NCI-H2107 treated with DMSO at 0.1 percent for 48 hours (cell line): Measurements from ENCODE around the gene MINK1.
"Not testable (repeated sequence)": the region's sequence is repeated elsewhere in the genome, so short reads cannot be mapped to it uniquely, and the experiment has no call there.

Experiments
- DNase-seq: peaks from one replicate; lab custom pipeline; 2025; ENCODE audit not compliant: unreplicated experiment; lab: John Stamatoyannopoulos, UW

Gene MINK1

DNA sequence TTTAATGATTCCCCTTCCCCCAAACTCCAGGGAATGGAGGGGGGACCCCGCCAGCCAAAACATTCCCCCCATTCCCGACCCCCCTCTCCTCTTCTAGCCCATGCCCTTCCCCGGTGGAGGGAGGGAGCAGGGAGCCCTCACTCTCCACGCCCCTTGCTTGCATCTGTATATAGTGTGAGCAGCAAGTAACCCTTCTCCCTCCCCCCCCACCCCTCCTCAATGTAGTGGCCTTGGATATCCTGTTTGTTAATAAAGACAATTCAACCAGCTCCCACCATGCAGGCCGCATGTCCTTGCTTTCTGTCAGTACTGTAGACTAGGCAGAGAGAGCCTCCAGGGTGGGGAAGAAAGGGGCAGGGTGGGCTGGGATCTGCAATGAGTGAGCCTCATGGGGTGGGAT is 64.6 kb downstream of the MINK1 start:
- no peak for DNase-seq

DNA sequence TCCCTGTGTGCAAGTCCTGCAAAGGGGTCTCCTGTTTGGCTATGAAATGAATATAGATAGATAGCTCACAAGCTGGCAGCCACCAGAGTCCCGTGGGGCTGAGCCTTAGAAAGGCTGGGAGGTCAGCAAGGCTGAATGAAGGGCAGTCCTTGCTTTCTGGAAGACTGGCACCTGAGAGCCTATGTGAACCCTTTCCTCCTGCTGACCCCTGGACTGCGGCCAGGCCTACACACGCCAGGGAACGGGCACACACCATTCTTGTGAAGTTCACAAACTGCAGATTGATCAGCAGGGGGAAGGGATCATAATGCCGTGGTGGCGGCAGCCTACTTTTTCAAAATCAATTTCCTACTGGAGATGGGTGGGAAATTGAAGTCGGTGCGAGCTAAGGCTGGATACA is 65.2 kb downstream of the MINK1 start:
- DNase-seq: no peak

DNA sequence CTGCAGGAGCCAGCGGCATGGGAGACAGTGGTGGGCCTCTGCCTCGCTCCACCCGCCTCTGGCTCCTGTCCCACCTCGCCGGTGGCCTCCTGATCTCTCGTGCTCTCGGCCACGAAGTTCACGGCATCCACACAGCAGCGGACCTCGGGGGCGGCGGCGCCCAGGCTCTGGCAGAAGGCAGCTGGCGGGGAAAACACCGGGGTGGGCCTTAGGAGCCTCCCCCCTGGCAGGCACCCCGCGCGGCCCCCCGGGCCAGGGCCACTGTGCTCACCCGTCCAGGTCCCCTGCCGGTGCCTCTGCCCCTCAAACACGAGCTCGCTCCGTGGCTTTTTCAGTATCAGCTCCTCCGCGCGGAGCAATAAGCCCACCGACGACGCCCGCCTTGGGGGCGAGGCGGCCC is 65.8 kb downstream of the MINK1 start:
- DNase-seq: no peak

DNA sequence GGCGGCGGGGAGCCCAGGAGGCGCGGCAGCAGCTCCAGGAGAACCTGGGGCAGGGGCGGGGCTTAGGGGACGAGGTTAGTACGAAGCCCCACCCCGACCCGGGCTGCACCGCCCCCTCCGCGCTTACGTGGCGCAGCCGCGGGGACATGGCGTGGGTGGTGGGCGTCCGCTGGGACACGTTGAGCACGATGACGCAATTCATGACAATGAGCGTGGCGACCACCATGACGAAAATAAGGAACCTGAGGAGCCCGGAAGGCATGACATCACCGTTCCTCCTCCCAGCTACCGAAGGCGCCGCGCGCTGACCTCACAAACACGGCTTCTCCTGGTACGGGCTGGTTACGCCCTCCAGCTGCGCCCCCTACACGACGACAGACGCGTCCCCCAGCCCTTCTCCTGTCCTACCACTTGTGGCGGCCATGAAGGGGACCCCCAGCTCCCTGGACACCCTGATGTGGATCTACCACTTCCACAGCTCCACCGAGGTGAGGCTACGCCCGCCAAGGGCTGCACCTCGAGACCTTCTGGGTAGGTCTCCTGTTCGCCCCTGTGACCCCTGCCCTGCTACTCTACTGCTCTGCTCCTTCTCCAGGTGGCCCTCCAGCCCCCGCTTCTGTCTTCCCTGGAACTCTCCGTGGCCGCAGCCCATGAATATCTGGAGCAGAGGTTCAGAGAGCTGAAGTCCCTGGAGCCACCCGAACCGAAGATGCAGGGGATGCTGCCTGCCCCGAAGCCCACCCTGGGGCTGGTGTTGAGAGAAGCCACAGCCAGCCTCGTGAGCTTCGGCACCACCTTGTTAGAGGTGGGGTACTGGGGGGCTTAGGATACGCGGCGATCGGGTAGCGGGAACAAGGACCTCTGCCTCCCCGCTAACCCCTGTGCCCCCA is 66.4 kb downstream of the MINK1 start, which contains the start of gene C17orf107:
Gene C17orf107, plus strand, starts transcription at position 196 of the 890 bp plus-strand sequence. Its CDS starts 227 bp downstream, at position 423.
- DNase-seq: no peak

DNA sequence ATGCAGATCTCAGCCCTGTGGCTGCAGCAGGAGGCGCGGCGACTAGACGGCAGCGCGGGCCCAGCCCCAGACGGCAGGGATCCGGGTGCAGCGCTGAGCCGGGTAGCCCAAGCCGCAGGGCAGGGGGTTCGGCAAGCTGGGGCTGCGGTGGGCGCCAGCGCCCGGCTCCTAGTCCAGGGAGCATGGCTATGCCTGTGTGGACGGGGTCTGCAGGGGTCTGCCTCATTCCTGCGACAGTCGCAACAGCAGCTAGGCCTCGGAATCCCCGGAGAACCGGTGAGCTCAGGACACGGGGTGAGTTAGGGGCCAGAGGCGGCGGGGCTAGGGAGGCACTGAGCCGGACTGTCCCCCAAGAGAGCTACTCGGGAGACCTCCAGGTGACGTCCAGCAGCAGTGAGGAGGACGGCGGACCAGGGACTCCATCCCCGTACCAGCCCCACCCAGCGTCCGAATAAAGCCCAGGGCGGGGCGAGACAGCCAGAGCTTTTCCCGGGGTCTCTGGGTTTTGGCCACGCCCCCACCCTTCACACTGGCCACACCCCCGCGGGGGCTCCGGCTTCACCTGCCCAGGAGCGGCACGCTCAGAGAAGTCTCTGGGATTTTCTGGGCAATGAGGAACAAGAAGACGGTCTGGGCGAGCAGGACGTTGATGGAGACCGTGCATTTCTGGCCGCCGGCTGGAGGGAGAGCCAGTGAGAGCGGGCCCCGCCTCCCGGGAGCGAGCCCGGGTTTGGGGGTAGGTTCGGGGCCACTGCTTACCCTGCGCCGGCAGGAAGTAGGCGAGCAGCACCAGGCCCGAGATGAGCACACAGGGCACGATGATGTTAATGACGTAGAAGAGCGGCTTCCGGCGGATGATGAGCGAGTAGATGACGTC is 67.3 kb downstream of the MINK1 start:
- no peak for DNase-seq

DNA sequence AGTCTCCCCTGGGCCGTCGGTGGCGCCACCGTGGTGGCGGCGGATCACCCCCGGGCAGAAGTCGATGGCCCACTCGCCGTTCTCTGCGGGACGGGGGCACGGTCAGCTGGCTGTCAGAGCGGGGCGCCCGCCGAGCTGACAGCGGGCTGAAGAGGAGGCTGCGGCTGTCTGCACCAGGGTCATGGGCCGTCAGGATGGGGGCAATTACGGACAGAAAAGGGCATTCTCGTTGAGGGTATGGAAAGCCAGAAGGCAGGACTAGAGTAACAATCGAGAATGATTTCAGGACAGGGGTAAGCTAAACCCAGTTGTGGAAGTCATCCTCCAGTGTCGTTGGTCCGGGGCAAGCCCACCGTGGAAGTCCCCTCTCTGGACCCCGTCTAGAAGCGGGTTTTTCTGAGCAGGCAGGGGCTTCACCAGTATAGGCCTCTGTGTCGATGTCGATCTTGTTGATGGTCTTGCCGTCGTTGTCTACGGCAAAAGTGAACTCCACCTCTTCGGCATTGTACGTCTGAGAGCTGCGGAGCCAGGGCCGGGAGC is 68.0 kb downstream of the MINK1 start:
- no peak for DNase-seq

DNA sequence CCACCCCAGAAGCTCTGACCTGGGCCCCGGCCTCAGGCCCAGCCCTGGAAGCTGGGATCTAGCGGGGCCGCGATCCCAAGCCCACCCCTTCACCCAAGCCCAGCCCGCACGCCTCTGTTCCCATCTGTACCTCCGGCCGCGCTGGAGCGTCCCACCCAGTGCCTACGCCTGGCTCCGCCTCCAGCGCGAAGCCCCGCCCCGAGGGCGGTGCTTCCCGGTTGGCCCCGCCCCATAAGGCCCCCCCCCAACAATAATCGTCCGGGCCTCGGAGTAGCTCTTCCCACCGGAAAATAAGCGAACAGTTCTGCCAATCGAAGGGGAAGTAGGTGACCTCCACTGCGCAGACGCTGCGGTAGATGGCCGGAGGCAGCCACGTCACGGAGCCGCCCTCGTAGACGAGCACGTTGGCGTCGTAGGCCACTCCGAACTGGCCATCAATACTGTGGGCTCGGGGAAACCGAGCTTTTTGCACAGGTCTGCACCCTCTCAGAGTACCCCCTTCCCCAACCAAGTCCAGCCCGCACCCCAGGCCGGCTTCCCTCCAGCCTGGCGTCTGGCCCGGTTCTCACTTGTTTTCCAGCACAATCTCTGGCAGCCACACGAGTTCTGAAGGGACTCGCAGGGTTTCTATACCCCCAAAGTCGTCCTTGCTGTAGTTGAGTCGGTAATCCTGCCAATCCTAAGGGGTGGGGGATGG is 68.7 kb downstream of the MINK1 start:
- DNase-seq: no peak

DNA sequence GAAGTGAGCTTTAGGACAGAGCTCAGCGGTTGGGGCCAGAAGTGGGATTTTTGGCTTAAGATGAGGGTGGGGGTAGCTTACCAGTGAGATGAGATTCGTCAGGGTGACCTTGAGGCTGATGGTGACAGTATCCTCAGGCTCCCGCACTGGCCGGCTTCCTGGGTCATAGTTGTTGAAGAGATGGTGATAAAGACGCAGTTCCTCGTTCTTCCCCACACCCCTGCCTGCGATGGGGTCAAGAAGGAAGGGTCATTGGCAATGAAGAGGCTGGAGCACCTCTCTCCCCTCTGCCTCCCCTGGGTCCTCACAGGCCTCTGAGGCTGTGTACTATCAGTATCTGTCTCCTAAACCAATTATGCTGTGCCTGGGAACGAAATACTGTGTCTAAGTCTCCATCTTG is 69.4 kb downstream of the MINK1 start:
- DNase-seq: no peak

DNA sequence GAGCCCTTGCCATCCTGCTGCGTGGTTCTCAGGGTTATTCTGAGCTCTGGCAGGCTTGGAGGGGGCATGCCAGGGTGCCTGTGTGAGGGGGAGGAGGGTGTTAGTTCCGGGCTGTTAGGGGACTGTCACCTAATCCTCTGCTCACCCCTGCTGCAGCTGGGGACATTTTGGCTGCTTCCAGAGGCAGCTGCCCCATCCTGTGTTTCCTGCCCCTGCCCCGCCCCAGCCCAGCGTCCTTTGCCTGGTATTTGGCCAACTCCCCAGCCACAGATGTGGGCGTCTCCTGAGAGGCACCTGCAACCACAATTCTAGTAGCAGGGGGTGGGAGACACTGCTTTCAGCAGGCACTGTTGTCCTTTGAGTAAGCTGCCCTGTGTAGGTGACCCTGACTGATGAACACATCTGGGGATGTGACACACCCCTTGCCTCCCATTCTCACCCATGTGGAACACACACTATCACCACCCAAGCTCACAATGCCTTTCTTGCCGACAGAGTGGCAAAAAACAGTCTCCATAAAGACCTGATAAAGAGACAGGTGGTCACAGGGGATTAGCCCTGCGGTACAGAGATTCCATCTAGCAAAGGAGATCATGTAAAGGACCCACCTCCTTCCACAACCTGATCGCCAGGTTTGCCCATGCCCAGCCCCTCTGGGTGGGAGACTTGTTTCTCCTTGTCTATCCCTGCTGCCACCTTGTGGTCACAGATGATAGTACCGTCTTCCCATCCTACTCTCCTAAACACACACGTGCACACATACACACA is 70.1 kb downstream of the MINK1 start, which contains the start of gene CHRNE:
Gene CHRNE, minus strand, starts transcription at position 48 of the 768 bp plus-strand sequence. Its CDS starts 35 bp downstream, at position 13.
- DNase-seq: peak; percentile 32

DNA sequence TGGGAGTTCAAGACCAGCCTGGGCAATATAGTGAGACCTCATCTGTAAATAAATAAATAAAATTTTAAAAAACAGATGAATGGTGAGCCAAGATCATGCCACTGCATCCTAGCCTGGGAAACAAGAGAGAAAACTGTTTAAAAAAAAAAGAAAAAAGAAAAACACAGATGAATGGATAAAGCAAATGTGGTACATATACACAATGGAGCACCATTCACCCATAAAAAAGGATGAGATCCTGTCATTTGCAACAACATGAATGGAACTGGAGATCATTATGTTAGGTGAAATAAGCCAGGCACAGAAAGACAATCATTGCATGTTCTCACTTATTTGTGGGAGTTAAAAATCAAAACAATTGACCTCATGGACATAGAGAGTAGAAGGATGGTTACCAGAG is 73.5 kb downstream of the MINK1 start:
- DNase-seq: not testable (repeated sequence)

DNA sequence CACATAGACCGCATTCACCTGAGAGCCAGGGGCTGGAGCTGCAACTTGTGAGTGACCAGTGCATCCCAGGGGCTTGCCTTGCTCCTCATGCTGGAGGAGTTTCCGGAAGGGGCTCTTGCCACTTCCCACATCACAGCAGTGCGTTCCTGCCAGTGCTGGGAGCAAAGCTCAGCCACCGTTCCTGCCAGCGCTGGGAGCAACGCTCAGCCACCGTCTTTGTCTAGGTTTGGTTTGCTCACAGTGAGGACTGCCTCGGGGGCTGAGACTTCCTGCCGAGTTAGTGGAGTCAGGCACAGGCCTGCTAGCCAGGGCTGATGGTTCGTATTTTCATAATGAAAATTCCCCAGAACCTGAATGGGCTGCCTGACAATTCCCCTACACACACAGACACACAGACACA is 75.2 kb downstream of the MINK1 start:
- DNase-seq: no peak

DNA sequence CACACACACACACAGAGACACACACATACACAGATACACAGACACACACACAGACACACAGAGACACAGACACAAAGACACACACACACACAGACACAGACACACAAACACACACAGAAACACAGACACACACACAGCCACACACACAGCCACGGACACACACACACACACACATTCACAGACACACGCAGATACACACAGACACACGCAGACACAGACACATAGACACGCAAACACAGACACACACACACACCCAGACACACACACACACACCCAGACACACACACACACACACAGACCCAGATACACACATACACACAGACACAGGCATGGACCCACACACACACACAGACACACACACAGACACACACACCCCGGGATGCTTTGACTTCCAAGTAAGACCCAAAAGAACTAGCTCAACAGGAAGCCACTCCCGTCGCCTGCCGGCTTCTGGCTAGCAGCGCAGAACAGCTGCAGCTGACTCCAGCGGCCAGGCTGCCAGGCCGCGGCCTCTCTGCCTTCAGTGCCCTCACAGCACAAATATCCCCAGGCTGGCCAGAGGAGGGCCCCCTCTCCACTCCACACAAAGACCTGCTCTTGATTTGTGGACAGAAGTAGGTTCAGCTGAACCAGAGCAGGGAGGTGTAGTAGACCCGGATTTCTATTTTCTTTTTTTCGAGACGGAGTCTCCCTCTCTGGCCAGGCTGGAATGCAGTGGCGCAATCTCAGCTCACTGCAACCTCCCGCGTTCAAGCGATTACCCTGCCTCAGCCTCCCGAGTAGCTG is 75.8 kb downstream of the MINK1 start:
- DNase-seq: peak; percentile 69

DNA sequence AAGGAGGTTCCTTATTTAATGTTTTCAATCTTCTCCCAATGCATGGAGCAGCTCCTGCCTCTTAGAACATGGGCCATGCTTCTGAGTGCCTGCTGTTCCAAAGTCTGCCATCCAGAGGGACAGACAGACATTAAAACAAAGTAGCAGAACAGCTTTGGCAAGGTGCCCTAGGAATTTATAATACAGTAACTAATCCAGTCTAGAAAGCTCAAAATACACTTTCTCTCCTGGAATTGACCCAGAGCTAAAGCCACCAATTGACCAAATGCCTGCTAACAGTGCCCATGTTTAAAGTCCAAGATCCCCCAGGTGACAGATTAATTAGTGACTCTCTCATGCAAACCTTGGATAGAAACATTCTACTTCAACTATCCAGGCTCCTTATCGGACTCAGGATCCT is 80.9 kb downstream of the MINK1 start:
- no peak for DNase-seq

DNA sequence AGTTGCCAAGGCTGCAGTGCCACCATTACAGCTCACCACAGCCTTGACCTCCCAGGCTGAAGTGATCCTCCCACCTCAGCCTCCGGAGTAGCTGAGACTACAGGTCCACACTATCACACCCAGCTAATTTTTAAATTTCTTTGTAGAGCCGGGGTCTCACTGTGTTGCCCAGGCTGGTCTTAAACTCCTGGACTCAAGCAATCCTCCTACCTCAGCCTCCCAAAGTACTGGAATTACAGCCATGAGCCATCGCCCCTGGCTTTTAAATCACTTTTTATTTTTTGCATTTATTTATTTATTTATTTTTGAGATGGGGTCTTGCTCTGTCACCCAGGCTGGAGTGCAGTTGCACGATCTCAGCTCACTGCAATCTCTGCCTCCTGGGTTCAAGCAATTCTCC is 81.4 kb downstream of the MINK1 start:
- DNase-seq: not testable (repeated sequence)

DNA sequence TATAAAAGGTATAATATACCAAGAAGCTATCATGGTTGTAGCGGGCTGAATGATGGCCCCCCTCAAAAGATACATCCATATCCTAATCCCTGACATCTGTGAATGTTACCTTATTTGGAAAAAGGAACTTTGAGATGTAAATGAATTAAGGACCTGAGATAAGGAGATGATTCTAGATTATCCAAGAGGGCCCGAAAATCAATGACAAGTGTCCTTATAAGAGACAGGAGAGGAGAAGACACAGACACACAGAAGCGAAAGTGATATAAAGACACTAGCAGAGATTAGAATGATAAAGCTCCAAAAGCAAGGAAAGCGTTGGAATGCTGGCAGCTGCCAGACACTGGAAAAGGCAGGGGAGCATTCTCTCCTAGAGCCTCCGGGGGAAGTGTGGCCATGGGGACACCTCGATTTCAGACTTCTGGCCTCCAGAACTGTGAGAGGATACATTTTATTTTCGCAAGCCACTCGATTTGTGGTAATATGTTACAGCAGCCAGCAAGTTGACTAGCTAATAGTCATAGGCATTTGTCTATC is 86.4 kb downstream of the MINK1 start:
- no peak for DNase-seq

DNA sequence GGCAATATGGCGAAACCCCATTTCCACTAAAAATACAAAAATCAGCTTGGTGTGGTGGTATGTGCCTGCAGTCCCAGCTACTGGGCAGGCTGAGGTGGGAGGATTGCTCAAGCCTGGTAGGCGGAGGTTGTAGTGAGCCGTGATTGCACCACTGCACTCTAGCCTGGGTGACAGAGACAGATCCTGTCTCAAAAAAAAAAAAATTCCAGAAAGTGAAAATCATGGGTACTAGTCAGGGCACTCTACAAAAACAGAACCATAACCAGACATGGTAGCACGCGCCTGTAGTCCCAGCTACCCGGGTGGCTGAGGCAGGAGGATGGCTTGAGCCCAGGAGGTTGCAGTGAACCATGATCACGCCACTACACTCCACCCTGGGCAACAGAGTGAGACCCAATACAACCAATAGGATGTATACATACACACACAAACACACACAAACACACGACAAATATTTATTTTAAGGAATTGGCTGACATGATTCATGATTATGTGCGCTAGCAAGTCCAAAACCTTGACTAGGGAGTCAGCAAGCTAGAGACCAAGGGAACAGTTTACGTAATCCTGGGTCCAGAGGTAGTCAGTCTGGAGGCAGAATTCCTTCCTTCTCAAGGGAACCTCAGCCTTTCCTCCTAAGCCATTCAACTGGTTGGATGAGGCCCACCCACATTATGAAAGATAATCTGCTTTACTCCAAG is 87.4 kb downstream of the MINK1 start:
- no peak for DNase-seq

DNA sequence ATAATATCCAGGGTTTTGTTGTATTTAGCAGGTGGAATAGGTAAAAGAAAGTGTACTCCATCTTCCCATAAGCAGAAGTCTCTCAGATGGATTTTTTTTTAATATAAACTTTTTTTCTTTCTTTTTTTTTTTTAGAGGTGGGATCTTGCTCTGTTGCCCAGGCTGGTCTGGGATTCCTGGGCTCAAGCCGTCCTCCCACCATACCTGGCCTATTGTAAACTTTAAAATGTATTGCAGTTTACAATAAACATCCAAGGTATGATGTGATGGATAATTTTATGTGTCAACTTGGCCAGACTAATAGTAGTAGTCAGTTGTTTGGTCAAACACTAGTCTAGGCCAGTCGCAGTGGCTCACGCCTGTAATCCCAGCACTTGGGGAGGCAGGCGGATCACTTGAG is 88.2 kb downstream of the MINK1 start:
- no peak for DNase-seq

DNA sequence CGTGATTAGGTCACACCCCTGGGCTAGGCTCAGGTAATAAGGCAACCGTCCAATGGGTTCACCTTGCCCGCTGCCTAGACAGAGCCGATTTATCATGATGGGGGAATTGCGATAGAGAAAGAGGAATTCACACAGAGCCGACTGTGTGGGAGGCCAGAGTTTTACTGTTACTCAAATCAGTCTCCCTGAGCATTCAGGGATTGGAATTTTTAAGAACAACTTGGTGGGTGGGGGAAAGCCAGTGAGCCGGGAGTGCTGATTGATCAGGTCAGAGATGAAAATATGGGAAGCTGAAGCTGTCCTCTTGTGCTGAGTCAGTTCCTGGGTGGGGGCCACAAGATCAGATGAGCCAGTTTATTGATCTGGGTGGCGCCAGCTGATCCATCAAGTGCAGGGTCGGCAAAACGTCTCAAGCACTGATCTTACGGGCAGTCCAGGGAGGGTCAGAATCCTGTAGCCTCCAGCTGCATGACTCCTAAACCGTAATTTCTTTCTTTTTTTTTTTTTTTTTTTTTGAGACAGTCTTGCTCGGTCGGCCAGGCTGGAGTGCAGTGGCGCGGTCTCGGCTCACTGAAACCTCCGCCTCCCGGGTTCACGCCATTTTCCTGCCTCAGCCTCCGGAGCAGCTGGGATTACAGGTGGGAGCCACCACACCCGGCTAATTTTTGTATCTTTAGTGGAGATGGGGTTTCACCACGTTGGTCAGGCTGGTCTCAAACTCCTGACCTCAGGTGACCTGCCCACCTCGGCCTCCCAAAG is 93.6 kb downstream of the MINK1 start:
- not testable (repeated sequence) for DNase-seq
